GM21737 (cell line): ENCODE results near the gene RANBP10.

Experiments used
- ATAC-seq: cut with Tn5 transposase; IDR thresholded peaks from one replicate; pipeline ENCODE4 v1.9.1; 2021; ENCODE audit warnings: mild to moderate bottlenecking, moderate library complexity; ENCODE audit not compliant: unreplicated experiment

The RANBP10 gene

GRCh38 chr16:67679935-67680897, 126.1 kb downstream of the RANBP10 start:
- no peak for ATAC-seq

DNA sequence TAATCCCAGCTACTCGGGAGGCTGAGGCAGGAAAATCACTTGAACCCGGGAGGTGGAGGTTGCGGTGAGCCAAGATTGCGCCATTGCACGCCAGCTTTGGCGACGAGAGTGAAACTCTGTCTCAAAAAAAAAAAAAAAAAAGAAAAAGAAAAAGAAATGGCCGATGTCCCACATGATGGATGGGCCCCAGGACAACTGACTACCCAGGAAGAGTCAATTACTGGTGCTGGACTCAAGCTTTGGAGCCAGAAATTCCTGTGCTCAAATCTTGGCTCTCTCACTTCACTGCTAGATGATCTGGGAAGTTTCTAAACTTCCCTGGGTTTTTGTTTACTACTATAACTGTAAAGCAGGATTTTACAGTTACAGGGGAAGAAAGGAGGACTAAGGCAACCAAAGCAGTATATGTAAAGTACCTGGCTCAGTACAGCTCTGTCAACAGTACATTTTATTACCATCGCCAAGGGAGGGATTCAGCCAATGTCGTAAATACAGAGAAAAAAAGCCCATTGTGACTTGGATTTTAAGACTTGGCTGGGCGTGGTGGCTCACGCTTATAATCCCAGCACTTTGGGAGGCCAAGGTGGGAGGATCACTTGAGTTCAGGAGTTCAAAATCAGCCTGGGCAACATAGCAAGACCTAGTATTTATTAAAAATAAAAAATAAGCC, 127.9 kb downstream of the RANBP10 start:
- ATAC-seq: no peak

DNA sequence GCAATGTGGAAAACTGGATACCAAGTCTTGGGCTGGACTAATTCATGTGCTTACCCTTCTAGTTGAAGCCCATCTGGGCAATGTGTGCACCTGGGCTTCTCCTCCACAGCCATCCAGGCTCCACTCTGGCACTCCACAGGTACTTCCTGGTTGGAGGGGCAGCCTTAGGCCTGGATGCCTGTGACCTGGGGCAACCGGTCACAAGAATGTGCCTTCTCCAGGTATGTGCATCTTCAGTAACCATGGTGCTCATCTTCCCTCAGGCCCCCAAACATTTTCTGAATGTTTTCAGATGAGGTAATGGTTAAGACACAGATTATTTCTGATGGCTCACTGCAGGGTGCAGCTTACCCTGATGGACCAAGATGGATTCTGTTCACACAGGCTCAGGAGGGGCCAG, 128.6 kb downstream of the RANBP10 start:
- ATAC-seq: no peak

- no peak for ATAC-seq
These were observed 129.4 kb downstream of the RANBP10 start for GRCh38 chr16:67676939-67677338.

DNA sequence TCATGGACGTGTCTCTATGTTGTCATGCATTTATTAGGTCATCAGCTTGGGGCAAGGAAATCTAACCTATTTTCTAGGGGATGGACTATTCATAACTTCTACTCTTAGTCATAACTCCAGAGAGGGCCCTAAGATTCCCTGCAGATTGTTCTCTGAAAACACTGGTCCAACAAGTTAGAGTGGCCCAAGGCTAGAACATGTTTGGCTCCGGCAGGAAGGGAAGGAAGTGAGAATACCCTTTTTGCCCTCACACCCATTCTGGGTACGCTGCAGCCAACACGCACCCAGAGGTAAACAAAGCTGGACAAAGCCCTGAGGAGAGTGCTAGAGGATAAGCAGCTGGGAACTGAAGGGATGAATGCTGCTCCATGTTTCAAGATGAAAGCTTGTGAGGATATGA, 129.8 kb downstream of the RANBP10 start:
- no peak for ATAC-seq

DNA sequence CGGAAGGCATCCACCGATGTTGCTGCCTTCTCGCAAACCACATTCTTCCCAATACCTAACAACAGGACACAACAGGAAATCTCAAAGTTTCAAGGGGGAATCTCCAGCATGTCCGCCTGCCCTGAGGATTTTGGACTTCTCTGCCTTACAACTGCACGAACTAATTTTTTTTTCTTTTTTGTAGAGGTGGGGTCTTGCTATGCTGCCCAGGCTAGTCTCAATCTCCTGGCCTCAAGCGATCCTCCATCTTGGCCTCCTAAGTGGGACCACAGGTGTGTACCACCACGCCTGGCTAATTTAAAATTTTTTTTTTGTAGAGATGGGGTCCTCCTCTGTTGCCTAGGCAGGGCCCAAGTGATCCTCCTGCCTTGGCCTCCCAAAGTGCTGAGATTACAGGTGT, 130.4 kb downstream of the RANBP10 start:
- no peak for ATAC-seq

DNA sequence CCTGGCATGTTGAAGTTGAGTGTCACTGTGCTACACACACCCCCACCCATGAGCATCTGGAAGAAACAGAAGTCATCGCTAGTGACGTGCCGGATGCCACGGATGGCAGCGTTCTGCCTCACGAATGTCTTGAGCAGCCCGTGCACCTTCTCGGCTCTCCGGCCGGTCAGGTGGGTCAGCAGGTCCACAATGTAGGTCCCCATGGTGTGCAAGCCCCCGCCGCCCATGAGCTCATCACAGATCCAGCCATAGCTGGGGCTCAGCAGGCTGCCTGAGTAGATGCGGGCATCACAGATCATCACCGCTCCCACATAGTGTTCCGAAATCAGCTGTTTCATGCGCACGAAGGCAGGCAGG, 130.8 kb downstream of the RANBP10 start:
- ATAC-seq: no peak

GRCh38 chr16:67674851-67675578, 131.3 kb downstream of the RANBP10 start:
- ATAC-seq: no peak

DNA sequence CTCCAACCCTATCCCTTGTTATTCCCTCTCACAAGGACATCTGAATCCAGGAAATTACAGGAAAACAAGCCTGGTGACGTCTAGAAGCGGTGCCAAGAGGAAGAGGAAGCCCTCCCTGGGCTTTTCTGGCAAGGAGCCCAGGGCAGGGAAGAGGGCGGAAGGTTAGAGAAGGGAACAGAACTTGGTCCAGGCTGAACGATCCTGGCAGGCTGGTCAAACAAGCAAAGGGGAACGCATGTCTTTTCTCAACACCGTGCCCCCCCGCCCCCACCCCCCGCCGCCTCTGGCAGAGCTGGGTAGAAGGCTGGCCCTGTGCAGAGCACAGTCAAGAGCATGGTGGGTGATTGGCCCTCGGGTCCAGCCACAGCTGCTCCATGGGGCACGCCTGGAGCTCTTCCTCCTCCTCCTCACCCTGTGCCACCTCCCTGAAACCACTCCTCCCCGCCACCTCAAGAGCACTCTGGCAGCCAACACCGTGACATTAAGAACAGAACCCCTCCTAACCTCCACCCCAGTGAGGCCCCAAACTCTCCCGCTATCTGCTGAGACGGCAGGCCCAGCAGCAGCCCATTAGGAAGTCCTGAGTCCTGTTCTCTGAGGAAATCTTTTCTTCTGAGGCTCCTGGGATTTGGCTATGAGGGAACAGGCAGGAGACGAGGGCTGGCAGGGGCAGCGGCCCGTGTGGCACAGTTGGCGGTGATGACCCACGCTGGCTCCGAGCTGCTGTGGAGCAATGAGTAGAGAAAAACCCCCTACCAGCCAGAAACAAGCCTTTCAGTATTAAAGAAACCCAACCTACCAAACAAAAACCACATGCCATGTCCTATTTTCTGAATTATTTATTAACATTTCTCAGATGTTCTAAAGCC, 132.4 kb downstream of the RANBP10 start:
- no peak for ATAC-seq
